A549 treated with AZD2906 at 1 μM for 4 hours (cell line): ENCODE data around the gene TUBB4A. TPM values are rescaled to one million over a fixed set of nuclear protein-coding genes. Genes with fewer than 3 reads are reported as not detected.

Experiments used
- total RNA-seq: library from RNA; stranded (reverse); fragments of 200-300 nt; extraction: Qiagen RNA extraction; gene quantifications from 5 replicates; pipeline ENCODE4 v1.2.3, GENCODE V29; 2022

TUBB4A gene
- 6.7 to 7.3 TPM (median 7.0 TPM) in 5 replicates for total RNA-seq

GRCh38 chr19:6501740-6502648 lies at the start of gene TUBB4A:
Gene TUBB4A (minus strand): TSS chr19:6502309. CDS start chr19:6502212, 97 bp downstream.

GRCh38 chr19:6530386-6531162 lies 28.5 kb upstream of the TUBB4A start, which contains the start of gene TNFSF9:
Gene TNFSF9 (plus strand): TSS chr19:6531026. CDS start chr19:6531037, 11 bp downstream.

GRCh38 chr19:6481541-6482342 lies 20.4 kb downstream of the TUBB4A start, which contains the start of gene DENND1C:
Gene DENND1C (minus strand): TSS chr19:6481787. CDS start chr19:6481695, 92 bp downstream.

GRCh38 chr19:6464070-6464873 lies 37.8 kb downstream of the TUBB4A start, which contains the start of gene CRB3:
Gene CRB3 (plus strand): TSS chr19:6464271. CDS start chr19:6464702, 431 bp downstream.

GRCh38 chr19:6459262-6460098 lies 42.6 kb downstream of the TUBB4A start, which contains the start of gene SLC25A23:
Gene SLC25A23 (minus strand): TSS chr19:6459792. CDS start chr19:6459628, 164 bp downstream.

Other genes starting within 250 kb of the TUBB4A start
- 16.0 to 23.5 TPM (median 22.9 TPM) in 5 replicates for gene MLLT1, start 222.3 kb downstream of the TUBB4A start, total RNA-seq
- not detected in 5 replicates for gene ACER1, start 168.7 kb downstream of the TUBB4A start, total RNA-seq
- 43.6 to 76.8 TPM (median 73.7 TPM) in 5 replicates for gene CLPP, start 140.8 kb downstream of the TUBB4A start, total RNA-seq
- gene ALKBH7, start 129.5 kb downstream of the TUBB4A start, total RNA-seq = 17.1 to 40.8 TPM (median 36.2 TPM) in 5 replicates
- 0.51 to 1.1 TPM (median 0.75 TPM) in 5 replicates for gene PSPN, start 126.4 kb downstream of the TUBB4A start, total RNA-seq
- gene GTF2F1, start 109.1 kb downstream of the TUBB4A start, total RNA-seq = 52.5 to 56.7 TPM (median 56.4 TPM) in 5 replicates
- 190 to 207 TPM (median 197 TPM) in 5 replicates for gene KHSRP, start 77.5 kb downstream of the TUBB4A start, total RNA-seq
- gene SLC25A41, start 68.5 kb downstream of the TUBB4A start, total RNA-seq = 0.08 to 0.15 TPM (median 0.14 TPM) in 4 of 5 replicates, not detected in the other
- gene SLC25A23, start 42.5 kb downstream of the TUBB4A start, total RNA-seq = 16.8 to 19.2 TPM (median 17.5 TPM) in 5 replicates
- gene CRB3, start 38.0 kb downstream of the TUBB4A start, total RNA-seq = 2.9 to 5.1 TPM (median 4.1 TPM) in 5 replicates
- gene DENND1C, start 20.5 kb downstream of the TUBB4A start, total RNA-seq = 0.08 to 0.25 TPM (median 0.22 TPM) in 5 replicates
- gene TNFSF9, start 28.7 kb upstream of the TUBB4A start, total RNA-seq = 2.4 to 4.6 TPM (median 3.7 TPM) in 5 replicates
- 12.1 to 25.6 TPM (median 19.9 TPM) in 5 replicates for gene CD70, start 88.8 kb upstream of the TUBB4A start, total RNA-seq
- 0.04 to 0.17 TPM (median 0.07 TPM) in 5 replicates for gene TNFSF14, start 167.9 kb upstream of the TUBB4A start, total RNA-seq
- 39.7 to 51.9 TPM (median 46.5 TPM) in 5 replicates for gene C3, start 218.3 kb upstream of the TUBB4A start, total RNA-seq
- gene GPR108, start 235.3 kb upstream of the TUBB4A start, total RNA-seq = 31.8 to 42.8 TPM (median 41.4 TPM) in 5 replicates
- 82.5 to 100 TPM (median 95.0 TPM) in 5 replicates for gene TRIP10, start 237.4 kb upstream of the TUBB4A start, total RNA-seq